ENCODE data around the gene WDR18. TPM values are rescaled to one million over a fixed set of nuclear protein-coding genes. Genes with fewer than 3 reads are reported as not detected.
"Not testable (repeated sequence)": the region's sequence is repeated elsewhere in the genome, so short reads cannot be mapped to it uniquely, and the experiment has no call there.

Gene WDR18
- total RNA-seq, 1 donor from 2014 or later: 45.7 TPM

GRCh38 chr19:1017115-1017905 lies 33.2 kb downstream of the WDR18 start:
- DNase-seq (ENCODE audit: low spot score in 2 of 2) (no peak), FAIRE-seq (no peak)

GRCh38 chr19:1017906-1018305 lies 33.8 kb downstream of the WDR18 start:
- DNase-seq (ENCODE audit: low spot score in 2 of 2) (no peak), FAIRE-seq (no peak)

- FAIRE-seq (no peak), DNase-seq (ENCODE audit: low spot score in 2 of 2) (no peak)
Observed at GRCh38 chr19:1018393-1018792, 34.2 kb downstream of the WDR18 start.

GRCh38 chr19:1018932-1019615 lies 34.9 kb downstream of the WDR18 start:
- FAIRE-seq (no peak), DNase-seq (ENCODE audit: low spot score in 2 of 2) (no peak)

GRCh38 chr19:1019616-1019961 lies 35.4 kb downstream of the WDR18 start:
- DNase-seq (ENCODE audit: low spot score in 2 of 2) (no peak), FAIRE-seq (no peak)

- no peak for DNase-seq (ENCODE audit: low spot score in 2 of 2)
- FAIRE-seq: no peak
Observed at GRCh38 chr19:1019980-1020867, 36.1 kb downstream of the WDR18 start.

GRCh38 chr19:1020868-1021425 lies 36.8 kb downstream of the WDR18 start, which contains the start of gene TMEM259:
Gene TMEM259 (minus strand): TSS chr19:1021123. CDS start chr19:1020996, 127 bp downstream.
- DNase-seq (ENCODE audit: low spot score in 2 of 2) (peak; percentile 100), FAIRE-seq (no peak)

GRCh38 chr19:1023883-1024188 lies 39.7 kb downstream of the WDR18 start:
- not testable (repeated sequence) for DNase-seq (ENCODE audit: low spot score in 2 of 2); FAIRE-seq

GRCh38 chr19:1025080-1025479 lies 40.9 kb downstream of the WDR18 start:
- DNase-seq (ENCODE audit: low spot score in 2 of 2); FAIRE-seq: not testable (repeated sequence)

- no peak for FAIRE-seq
- peak; percentile 78 to 87 for DNase-seq (ENCODE audit: low spot score in 2 of 2)
Observed at GRCh38 chr19:1025960-1026782, 42.0 kb downstream of the WDR18 start, which contains the start of gene CNN2. Gene CNN2 (plus strand): TSS chr19:1026608. CDS start chr19:1026662, 54 bp downstream.

- no peak for DNase-seq (ENCODE audit: low spot score in 2 of 2)
- FAIRE-seq: no peak
Observed at GRCh38 chr19:1026783-1027649, 42.9 kb downstream of the WDR18 start.

GRCh38 chr19:1027650-1028061 lies 43.5 kb downstream of the WDR18 start:
- no peak for FAIRE-seq
- no peak for DNase-seq (ENCODE audit: low spot score in 2 of 2)

GRCh38 chr19:1028062-1028926 lies 44.1 kb downstream of the WDR18 start:
- no peak for FAIRE-seq
- DNase-seq (ENCODE audit: low spot score in 2 of 2): no peak

- DNase-seq (ENCODE audit: low spot score in 2 of 2) (no peak), FAIRE-seq (no peak)
Observed at GRCh38 chr19:1032264-1032867, 48.2 kb downstream of the WDR18 start.

- no peak for DNase-seq (ENCODE audit: low spot score in 2 of 2)
Observed at GRCh38 chr19:1035998-1036621, 52.0 kb downstream of the WDR18 start.

GRCh38 chr19:1037621-1038064 lies 53.5 kb downstream of the WDR18 start:
- FAIRE-seq (no peak), DNase-seq (ENCODE audit: low spot score in 2 of 2) (no peak)

More at GRCh38 chr19:1035998-1036621, 52.0 kb downstream of the WDR18 start:
- FAIRE-seq: no peak

Data from frontal cortex (tissue), 4 donors.